PC-9 (cell line): ENCODE results near the gene RASL12.

ENCODE experiments used
- EZH2 ChIP-seq: fragments of 200-600 bp; sonication (generic); IDR thresholded peaks from 2 replicates; pipeline ENCODE4 v1.8.0; 2017; ENCODE audit warnings: antibody characterized with exemption, low read depth
- TF ChIP-seq, protein P1 (sequence below): fragments of 200-600 bp; sonication (generic); conservative IDR thresholded peaks from 2 replicates; pipeline ENCODE4 v1.6.1; 2017; ENCODE audit warnings: mixed run types, antibody characterized with exemption, mild to moderate bottlenecking, moderate library complexity

DNA sequence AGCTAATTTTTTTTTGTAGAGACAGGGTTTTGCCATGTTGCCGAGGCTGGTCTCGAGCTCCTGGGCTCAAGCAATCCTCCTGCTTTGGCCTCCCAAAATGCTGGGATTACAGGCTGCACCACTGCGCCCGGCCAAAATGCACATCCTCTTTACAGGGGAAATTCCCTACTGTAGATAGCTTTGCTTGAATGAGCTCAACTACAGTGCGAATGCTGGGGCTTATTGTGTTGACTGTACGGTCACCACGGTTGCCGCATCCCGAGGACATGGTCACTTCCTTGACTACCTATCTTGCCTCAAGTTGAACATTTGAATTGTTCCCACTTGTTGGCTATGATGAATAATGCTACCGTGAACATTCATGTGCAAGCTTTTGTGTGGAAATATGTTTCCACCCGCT, 33.1 kb downstream of the RASL12 start:
- TF ChIP-seq, protein P1, sequence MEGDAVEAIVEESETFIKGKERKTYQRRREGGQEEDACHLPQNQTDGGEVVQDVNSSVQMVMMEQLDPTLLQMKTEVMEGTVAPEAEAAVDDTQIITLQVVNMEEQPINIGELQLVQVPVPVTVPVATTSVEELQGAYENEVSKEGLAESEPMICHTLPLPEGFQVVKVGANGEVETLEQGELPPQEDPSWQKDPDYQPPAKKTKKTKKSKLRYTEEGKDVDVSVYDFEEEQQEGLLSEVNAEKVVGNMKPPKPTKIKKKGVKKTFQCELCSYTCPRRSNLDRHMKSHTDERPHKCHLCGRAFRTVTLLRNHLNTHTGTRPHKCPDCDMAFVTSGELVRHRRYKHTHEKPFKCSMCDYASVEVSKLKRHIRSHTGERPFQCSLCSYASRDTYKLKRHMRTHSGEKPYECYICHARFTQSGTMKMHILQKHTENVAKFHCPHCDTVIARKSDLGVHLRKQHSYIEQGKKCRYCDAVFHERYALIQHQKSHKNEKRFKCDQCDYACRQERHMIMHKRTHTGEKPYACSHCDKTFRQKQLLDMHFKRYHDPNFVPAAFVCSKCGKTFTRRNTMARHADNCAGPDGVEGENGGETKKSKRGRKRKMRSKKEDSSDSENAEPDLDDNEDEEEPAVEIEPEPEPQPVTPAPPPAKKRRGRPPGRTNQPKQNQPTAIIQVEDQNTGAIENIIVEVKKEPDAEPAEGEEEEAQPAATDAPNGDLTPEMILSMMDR: no peak
- no peak for TF ChIP-seq EZH2
